GM15510 (cell line): ENCODE data around the gene RET.

Source experiments
- POLR2A ChIP-seq: IDR thresholded peaks from 3 replicates; pipeline ENCODE4 v1.6.1; 2011; ENCODE audit warnings: borderline replicate concordance; ENCODE audit not compliant: insufficient read length; ENCODE audit errors: extremely low read depth

RET gene

DNA sequence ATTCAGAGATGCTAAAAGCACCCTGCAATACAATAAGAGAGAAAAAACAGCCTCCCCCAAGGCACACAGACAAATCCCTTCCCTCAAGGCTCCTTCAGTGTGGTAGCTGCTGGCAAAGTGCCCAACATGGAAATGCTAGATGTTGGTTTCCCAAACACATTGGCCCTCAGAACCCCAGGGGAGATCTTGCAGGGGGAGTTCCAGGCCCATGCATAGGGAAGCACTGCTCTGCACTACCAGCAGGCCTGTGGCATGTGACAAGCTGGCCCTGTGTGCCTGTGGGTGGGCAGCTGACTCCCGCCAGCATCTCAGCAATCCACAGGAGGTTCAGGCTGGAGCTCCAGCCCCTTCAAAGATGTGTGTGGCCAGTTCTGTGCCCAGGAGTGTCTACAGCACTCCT, 44.6 kb downstream of the RET start:
- no peak for TF ChIP-seq POLR2A

DNA sequence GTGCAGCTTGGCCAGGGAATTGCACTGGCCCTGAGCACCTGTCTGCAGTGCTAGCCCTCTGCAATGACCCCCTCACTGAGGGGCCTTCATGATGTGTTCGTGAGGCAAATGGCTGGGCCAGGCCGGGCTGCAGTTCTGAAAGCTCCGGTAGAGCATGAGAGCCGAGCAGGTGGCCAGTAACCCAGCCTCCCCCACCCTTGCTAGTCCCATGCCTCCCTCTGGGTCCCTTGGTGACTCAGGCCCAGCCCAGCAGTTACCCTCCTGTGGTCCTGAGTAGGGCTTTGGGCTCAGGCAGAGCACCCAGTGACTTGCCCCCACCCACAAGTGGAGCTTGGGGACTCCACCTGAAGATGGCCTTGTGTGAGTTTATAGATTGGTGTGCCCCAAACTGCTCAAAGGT, 45.2 kb downstream of the RET start:
- TF ChIP-seq POLR2A = no peak

DNA sequence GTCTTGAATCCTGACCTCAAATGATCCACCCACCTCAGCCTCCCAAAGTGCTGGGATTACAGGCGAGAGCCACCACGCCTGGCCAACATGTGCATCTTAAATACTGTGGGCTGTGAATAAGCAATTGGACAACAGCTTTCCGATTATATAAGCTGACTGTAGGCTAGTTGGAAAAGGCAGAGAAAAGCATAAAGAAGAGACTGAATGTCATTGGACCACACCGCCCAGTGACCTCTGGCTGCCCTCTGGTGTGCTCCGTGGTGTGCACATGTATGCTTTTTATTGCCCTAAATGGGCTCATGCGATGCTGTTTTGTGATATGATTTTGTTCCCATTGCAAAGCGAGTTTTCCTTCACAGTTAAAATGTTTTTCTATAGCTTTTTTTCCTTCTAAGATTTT, 46.0 kb downstream of the RET start:
- TF ChIP-seq POLR2A = no peak

DNA sequence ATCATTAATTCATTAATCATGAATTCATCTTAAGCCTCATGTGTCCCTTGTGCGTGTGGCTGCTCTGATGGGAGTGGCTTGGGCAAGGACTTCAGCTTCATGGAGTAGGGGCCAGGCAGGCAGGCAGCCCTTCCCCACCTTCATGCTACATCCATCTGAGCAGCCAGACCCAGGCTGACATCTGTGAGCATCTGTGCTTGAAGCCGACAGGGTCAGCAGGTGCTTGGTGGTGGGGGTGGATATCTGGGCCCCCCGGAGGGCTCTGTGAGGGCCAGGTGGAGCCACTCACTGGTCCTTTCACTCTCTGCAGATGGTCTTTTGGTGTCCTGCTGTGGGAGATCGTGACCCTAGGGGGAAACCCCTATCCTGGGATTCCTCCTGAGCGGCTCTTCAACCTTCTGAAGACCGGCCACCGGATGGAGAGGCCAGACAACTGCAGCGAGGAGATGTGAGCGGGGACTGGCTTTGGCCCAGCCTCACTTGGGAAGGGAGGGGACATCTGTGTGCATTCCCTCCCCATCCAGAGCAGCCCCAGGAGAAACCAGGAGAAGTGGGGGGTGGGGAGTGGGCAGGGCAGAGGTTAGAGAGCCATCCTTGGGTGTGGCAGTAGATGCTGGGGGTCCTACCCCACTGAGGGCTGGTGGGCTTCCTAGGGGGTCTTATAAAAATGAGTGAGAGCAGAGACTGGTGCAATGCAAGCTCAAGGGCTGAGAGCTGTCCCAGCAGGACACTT, 46.7 kb downstream of the RET start:
- no peak for TF ChIP-seq POLR2A

DNA sequence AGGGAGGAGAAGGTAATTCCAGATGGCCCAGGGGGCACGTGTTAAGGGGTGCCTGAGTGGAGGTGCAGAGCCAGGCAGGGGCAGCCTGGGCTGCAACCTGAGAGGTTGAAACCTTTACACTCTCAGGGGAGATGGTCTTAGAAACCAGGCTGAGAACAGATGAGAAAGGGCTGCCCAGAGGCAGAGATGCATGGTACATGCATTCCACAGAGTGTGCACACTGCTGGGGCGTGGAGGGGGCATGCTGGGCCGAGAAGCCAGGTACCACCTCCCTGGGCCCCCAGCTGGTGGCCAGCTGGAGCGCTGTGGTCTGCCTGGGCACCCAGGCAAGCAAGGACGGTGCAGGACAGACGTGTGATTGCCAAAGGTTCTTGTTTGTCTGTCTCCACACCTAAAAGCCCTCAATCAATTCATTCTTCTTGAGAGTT, 47.2 kb downstream of the RET start:
- no peak for TF ChIP-seq POLR2A

DNA sequence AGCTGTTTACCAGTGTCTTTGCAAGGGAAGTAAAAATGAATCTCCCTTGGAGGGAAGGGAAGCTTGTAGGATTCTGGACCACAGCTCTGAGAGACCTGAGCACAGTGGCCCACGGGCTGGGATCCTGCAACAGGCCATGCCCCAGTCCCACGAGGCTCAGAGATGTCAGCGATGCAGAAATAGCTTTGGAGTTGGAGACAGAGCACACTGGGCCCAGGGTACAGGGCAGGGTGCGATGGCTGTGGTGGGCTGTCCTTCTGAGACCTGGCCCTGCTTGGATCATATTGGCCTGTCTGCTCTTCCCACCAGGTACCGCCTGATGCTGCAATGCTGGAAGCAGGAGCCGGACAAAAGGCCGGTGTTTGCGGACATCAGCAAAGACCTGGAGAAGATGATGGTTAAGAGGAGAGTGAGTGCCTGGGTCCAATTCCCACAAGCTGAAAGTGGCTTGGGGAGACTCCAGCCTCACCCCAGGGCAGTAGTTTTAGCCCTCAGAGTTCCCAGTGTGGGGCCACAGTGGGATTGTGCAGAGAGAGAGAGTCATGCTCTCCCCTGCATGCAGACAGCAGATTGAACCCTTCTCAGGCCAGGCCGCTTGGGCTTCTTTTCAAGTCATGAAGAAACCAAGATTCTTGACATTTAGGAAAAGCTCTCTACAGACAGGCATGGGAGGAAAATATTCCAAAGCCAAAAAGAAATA, 47.9 kb downstream of the RET start:
- TF ChIP-seq POLR2A = no peak

DNA sequence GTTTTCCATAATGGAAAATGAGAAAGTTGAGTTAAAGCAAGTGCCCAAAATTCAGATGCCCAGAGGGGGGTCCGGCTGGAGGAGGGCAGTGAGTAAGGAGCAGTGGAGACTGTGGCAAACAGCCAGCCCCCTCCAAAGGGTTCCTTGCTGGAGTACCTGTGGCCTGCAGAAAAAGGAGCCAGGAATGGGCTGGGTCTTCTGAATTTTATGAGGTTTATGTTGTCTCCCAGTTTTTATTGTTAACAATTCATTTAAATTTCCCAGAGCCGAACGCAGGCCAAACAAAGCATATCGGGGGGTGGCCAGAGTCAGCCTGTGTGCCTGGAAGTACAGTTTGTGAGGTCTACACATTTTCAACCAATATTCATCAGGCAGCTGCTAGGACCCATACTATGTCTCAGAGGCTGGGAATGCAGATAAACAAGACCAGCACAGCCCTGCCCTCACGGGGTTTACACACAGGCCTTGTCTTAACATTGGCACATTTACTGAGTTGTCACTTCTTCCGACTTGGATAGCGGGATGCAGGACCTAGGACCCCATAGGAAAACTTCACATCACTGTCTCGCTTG, 48.5 kb downstream of the RET start:
- no peak for TF ChIP-seq POLR2A

DNA sequence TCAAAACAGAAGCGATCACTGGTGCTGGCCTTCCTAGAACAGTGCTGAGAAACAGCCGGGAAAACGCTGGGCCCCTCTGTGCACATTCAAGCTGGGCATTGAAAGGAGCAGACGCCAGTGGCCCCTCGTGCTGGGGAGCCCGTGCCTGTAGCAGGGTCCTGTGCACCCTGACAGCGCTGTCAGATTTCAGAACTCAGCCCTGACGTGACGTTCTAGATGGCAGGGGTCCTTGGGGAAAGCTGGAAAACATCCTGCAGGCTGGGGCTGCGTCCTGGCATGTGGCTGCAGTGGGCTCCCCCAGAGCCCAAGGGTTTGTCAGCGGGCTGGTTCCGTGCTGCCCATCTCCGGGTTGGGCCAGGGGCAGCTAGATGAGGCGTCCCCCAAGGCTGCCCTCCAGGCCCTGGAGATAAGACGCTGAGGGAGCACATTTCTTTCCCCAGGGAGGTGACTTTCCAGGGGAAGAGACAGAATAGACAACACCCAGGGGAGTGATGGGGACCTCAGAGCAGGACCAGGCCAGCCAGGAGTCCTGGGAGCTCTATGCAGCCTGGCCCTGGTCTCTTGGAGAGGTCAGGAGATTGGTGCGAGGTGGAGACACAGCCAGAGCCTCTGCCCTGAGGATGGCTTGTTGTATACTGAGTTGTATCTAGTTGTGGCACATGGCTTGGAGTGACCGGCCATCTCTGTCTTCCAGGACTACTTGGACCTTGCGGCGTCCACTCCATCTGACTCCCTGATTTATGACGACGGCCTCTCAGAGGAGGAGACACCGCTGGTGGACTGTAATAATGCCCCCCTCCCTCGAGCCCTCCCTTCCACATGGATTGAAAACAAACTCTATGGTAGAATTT, 49.2 kb downstream of the RET start:
- no peak for TF ChIP-seq POLR2A

DNA sequence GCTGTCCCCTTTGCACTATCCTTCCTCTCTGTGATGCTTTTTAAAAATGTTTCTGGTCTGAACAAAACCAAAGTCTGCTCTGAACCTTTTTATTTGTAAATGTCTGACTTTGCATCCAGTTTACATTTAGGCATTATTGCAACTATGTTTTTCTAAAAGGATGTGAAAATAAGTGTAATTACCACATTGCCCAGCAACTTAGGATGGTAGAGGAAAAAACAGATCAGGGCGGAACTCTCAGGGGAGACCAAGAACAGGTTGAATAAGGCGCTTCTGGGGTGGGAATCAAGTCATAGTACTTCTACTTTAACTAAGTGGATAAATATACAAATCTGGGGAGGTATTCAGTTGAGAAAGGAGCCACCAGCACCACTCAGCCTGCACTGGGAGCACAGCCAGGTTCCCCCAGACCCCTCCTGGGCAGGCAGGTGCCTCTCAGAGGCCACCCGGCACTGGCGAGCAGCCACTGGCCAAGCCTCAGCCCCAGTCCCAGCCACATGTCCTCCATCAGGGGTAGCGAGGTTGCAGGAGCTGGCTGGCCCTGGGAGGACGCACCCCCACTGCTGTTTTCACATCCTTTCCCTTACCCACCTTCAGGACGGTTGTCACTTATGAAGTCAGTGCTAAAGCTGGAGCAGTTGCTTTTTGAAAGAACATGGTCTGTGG, 50.0 kb downstream of the RET start:
- TF ChIP-seq POLR2A = no peak

DNA sequence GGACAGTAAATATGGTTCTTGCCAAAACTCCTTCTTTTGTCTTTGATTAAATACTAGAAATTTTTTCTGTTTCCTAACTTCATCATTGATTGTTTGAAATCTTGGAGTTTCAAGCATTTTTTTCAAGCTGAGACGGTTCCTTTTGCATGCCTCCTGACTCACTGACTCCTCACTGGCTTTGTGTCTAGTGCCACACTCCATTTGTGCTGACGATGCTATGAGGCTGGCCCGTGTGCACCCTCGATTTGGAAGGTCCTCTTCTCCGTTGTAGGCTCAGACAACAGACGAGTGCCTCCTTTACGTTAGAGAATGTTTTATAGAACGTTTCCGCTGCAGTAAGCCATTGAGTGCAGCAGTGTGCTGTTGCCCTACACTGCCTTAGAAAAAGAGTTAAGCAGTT, 50.6 kb downstream of the RET start:
- TF ChIP-seq POLR2A = no peak

DNA sequence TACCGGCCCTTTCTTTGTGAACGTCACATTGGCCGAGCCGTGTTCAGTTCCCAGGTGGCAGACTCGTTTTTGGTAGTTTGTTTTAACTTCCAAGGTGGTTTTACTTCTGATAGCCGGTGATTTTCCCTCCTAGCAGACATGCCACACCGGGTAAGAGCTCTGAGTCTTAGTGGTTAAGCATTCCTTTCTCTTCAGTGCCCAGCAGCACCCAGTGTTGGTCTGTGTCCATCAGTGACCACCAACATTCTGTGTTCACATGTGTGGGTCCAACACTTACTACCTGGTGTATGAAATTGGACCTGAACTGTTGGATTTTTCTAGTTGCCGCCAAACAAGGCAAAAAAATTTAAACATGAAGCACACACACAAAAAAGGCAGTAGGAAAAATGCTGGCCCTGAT, 51.5 kb downstream of the RET start:
- TF ChIP-seq POLR2A = no peak

DNA sequence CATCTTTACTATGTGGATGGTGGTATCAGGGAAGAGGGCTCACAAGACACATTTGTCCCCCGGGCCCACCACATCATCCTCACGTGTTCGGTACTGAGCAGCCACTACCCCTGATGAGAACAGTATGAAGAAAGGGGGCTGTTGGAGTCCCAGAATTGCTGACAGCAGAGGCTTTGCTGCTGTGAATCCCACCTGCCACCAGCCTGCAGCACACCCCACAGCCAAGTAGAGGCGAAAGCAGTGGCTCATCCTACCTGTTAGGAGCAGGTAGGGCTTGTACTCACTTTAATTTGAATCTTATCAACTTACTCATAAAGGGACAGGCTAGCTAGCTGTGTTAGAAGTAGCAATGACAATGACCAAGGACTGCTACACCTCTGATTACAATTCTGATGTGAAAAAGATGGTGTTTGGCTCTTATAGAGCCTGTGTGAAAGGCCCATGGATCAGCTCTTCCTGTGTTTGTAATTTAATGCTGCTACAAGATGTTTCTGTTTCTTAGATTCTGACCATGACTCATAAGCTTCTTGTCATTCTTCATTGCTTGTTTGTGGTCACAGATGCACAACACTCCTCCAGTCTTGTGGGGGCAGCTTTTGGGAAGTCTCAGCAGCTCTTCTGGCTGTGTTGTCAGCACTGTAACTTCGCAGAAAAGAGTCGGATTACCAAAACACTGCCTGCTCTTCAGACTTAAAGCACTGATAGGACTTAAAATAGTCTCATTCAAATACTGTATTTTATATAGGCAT, 52.3 kb downstream of the RET start:
- no peak for TF ChIP-seq POLR2A

DNA sequence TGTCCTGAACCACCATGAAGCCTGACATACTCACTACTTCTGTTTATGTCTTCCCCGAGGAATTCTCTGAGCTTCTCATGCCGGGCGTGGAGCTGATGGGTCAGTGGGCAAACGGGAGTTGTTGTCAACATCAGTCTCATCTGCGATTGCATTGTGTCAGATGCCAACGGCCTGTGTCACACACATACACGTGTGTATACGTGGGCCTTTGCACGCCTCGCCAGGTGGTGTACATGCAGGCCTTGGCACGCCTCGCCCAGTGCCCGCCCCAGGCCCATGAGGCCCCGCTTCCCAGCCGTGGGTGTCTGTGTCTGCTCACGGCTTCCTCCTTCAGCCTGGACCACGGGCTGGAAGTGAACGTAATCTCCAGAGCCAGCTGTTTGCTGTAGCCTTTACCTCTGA, 53.9 kb downstream of the RET start:
- TF ChIP-seq POLR2A = no peak

DNA sequence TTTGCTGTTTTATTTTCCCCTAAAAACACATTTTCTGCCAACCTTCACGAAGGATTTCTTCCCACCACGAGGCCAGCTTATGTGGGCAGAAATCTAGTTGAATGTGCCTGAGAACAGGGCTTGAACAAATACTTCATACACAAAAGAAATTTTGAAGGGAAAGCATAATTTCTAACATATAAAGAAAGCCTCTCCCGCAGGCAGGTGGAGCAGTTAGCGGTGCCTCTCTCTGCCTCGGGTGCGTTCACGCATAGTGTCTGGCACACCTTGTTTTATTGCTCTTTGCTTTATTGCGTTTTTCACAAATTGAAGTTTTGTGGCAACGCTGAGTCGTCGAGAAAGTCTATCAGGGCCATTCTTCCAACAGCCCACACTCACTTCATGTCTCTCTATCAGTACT, 54.4 kb downstream of the RET start:
- no peak for TF ChIP-seq POLR2A
